Loucy (cell line): Measurements from ENCODE around the gene SH3RF3.

Source experiments
- H2AFZ ChIP-seq: fragments of 200-600 bp; sonication (generic); 2 replicates; pipeline ENCODE4 v1.6.0; 2016; ENCODE audit warnings: antibody characterized with exemption, mild to moderate bottlenecking, low read length, moderate library complexity
- H3F3A ChIP-seq: fragments of 200-600 bp; 2 replicates; pipeline ENCODE4 v1.6.0; 2016; ENCODE audit warnings: antibody characterized with exemption, low read depth, mild to moderate bottlenecking
- H3K27me3 ChIP-seq: fragments of 200-600 bp; sonication (generic); 2 replicates; pipeline ENCODE4 v1.6.1; 2014; ENCODE audit warnings: low read length, mild to moderate bottlenecking; ENCODE audit not compliant: insufficient read depth, poor library complexity, severe bottlenecking
- H3K36me3 ChIP-seq: fragments of 200-600 bp; sonication (generic); 2 replicates; pipeline ENCODE4 v1.6.1; 2016; ENCODE audit warnings: low read length; ENCODE audit not compliant: insufficient read depth
- H3K4me1 ChIP-seq: fragments of 200-600 bp; sonication (generic); 2 replicates; pipeline ENCODE4 v1.5.1; 2014; ENCODE audit warnings: low read length, mild to moderate bottlenecking; ENCODE audit not compliant: insufficient read depth, poor library complexity, severe bottlenecking
- H3K4me2 ChIP-seq: fragments of 200-600 bp; sonication (generic); 2 replicates; pipeline ENCODE4 v1.6.0; 2014; ENCODE audit warnings: antibody characterized with exemption, low read length, low read depth, mild to moderate bottlenecking; ENCODE audit not compliant: poor library complexity, severe bottlenecking
- H3K4me3 ChIP-seq: fragments of 200-600 bp; sonication (generic); 2 replicates; pipeline ENCODE4 v1.5.1; 2014; ENCODE audit warnings: low read length, mild to moderate bottlenecking, mixed read lengths; ENCODE audit not compliant: poor library complexity, severe bottlenecking
- H3K79me2 ChIP-seq: fragments of 200-600 bp; sonication (generic); 2 replicates; pipeline ENCODE4 v1.6.1; 2014; ENCODE audit warnings: low read length; ENCODE audit not compliant: insufficient read depth
- H3K9ac ChIP-seq: fragments of 200-600 bp; sonication (generic); 2 replicates; pipeline ENCODE4 v1.6.0; 2014; ENCODE audit warnings: mild to moderate bottlenecking, low read depth, low read length, moderate library complexity; ENCODE audit not compliant: poor library complexity, severe bottlenecking
- H3K9me2 ChIP-seq: fragments of 200-600 bp; sonication (generic); replicated peaks from 2 replicates; pipeline ENCODE4 v1.6.1; 2016; ENCODE audit warnings: low read depth, low read length, mixed read lengths
- H3K9me3 ChIP-seq: fragments of 200-600 bp; sonication (generic); 2 replicates; pipeline ENCODE4 v1.6.1; 2014; ENCODE audit warnings: mild to moderate bottlenecking, antibody characterized with exemption, low read length, low read depth; ENCODE audit not compliant: insufficient read depth
- H4K20me1 ChIP-seq: fragments of 200-600 bp; sonication (generic); 2 replicates; pipeline ENCODE4 v1.6.0; 2014; ENCODE audit warnings: antibody characterized with exemption, low read length, mild to moderate bottlenecking; ENCODE audit not compliant: insufficient read depth, poor library complexity, severe bottlenecking
- EZH2phosphoT487 ChIP-seq: fragments of 200-600 bp; IDR thresholded peaks from 2 replicates; pipeline ENCODE4 v1.6.1; 2018; ENCODE audit warnings: antibody characterized with exemption, mild to moderate bottlenecking, moderate library complexity, borderline replicate concordance
- TF ChIP-seq, protein P1 (sequence below): fragments of 200-600 bp; sonication (generic); conservative IDR thresholded peaks from 2 replicates; pipeline ENCODE4 v1.5.1; 2014; ENCODE audit warnings: mild to moderate bottlenecking, antibody characterized with exemption, low read length

Gene SH3RF3

DNA sequence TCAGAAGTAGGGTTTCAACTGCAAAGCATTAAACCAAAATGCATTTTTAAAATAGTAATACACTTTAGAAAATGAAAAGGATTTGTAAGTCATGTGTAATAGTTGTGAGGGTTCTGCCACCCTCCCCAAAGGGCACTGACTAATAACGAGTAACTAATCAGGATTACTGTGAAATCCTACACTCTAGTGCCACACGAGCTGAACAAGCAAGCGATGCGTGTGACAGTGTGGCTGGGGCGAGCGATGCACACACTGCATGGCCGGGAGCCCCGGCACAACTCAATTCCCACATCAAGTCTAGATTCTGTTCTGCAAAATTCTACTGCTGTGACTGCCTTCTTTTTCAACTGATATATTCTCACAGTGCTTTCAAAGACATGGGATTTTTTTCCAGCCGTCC lies 328.4 kb downstream of the SH3RF3 start:
- Histone ChIP-seq H3K79me2 (no peaks in the 10 kb centered on the region), H4K20me1 (no peaks in the 10 kb centered on the region), H2AFZ (no peak overlapping the region; the same call in 1 of the 2 replicates), H3F3A (no peaks in the 10 kb centered on the region), H3K9me3 (no peaks in the 10 kb centered on the region), H3K9ac (no peak overlapping the region), H3K9me2 (no peaks in the 10 kb centered on the region), H3K4me1 (peaks cover 12% of the 10 kb centered on the region), H3K4me3 (no peak overlapping the region), H3K36me3 (no peaks in the 10 kb centered on the region), H3K27me3 (no peaks in the 10 kb centered on the region), H3K4me2 (peak overlapping the region; percentile 5)
- TF ChIP-seq, protein P1, sequence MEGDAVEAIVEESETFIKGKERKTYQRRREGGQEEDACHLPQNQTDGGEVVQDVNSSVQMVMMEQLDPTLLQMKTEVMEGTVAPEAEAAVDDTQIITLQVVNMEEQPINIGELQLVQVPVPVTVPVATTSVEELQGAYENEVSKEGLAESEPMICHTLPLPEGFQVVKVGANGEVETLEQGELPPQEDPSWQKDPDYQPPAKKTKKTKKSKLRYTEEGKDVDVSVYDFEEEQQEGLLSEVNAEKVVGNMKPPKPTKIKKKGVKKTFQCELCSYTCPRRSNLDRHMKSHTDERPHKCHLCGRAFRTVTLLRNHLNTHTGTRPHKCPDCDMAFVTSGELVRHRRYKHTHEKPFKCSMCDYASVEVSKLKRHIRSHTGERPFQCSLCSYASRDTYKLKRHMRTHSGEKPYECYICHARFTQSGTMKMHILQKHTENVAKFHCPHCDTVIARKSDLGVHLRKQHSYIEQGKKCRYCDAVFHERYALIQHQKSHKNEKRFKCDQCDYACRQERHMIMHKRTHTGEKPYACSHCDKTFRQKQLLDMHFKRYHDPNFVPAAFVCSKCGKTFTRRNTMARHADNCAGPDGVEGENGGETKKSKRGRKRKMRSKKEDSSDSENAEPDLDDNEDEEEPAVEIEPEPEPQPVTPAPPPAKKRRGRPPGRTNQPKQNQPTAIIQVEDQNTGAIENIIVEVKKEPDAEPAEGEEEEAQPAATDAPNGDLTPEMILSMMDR: no peak
- no peak for TF ChIP-seq EZH2phosphoT487

DNA sequence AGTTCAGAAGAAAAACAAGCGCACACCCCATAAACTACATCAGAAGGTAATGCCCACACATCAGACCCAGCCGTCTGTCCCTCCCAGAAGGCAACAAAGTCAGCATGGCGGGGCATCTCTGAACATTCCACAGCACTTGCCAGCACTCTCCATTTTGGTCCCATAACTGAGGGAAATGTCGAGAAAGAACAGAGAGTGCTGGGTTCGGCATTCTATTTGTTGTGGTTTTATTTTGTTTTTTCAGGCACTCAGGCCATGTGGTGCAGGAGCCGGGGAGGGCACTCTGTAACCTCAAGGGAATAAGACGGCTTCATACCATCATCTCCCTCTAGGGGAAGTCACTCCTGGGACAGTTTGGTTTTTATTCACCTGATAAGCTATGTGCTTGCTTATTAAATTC lies 328.8 kb downstream of the SH3RF3 start:
- no peaks in the 10 kb centered on the region for H3K27me3 ChIP-seq
- no peak overlapping the region; the same call in 1 of the 2 replicates for H2AFZ ChIP-seq
- peak overlapping the region; percentile 5 for H3K4me2 ChIP-seq
- no peaks in the 10 kb centered on the region for H3K9me3 ChIP-seq
- H4K20me1 ChIP-seq: no peaks in the 10 kb centered on the region
- H3K4me3 ChIP-seq: no peak overlapping the region
- H3K4me1 ChIP-seq: peaks cover 10% of the 10 kb centered on the region
- H3K79me2 ChIP-seq: no peaks in the 10 kb centered on the region
- no peaks in the 10 kb centered on the region for H3K36me3 ChIP-seq
- H3K9me2 ChIP-seq: no peaks in the 10 kb centered on the region
- H3K9ac ChIP-seq: no peak overlapping the region
- no peaks in the 10 kb centered on the region for H3F3A ChIP-seq
- TF ChIP-seq, protein P1: peak; percentile 41
- no peak for TF ChIP-seq EZH2phosphoT487

DNA sequence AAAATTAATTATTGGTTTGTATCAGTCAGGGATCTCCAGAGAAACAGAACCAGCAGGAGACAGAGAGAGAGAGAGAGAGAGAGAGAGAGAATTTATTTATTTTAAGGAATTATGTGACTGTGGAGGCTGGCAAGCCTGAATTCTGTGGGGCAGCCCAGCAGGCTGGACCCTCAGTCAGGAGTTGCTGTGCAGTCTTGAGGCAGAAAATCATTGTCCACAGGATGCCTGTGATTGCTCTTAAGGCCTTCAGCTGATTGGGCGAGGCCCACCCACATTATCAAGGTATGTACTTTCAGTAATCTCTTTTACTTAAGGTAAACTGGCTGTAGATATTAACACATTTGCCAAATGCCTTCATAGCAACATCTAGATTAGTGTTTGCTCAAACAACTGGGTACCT lies 329.5 kb downstream of the SH3RF3 start:
- Histone ChIP-seq H3K79me2 (no peaks in the 10 kb centered on the region), H3K4me1 (peaks cover 10% of the 10 kb centered on the region), H3K4me2 (no peak overlapping the region), H3K9me3 (no peaks in the 10 kb centered on the region), H3K9ac (no peak overlapping the region), H3K4me3 (no peak overlapping the region), H4K20me1 (no peaks in the 10 kb centered on the region), H3F3A (no peaks in the 10 kb centered on the region), H3K36me3 (no peaks in the 10 kb centered on the region), H3K27me3 (no peaks in the 10 kb centered on the region), H2AFZ (no peak overlapping the region), H3K9me2 (no peaks in the 10 kb centered on the region)
- no peak for TF ChIP-seq EZH2phosphoT487
- TF ChIP-seq, protein P1: no peak
